Measurements from ENCODE around the gene XYLB.
A peak's percentile ranks its signal among the peaks of the same experiment; 100 is the strongest.
"Not testable (repeated sequence)": the region's sequence is repeated elsewhere in the genome, so short reads cannot be mapped to it uniquely, and the experiment has no call there.

Gene XYLB

GRCh38 chr3:38346587-38347410 lies at the start of gene XYLB:
XYLB (plus strand) TSS chr3:38346785; CDS start chr3:38346869, 84 bp downstream.
- DNase-seq, result peak; percentile 87 to 91

GRCh38 chr3:38297053-38297452 lies 49.5 kb upstream of the XYLB start:
- not testable (repeated sequence) for DNase-seq

- DNase-seq, result no peak
Observed at GRCh38 chr3:38297537-38297936, 49.0 kb upstream of the XYLB start.

GRCh38 chr3:38297947-38298711 lies 48.5 kb upstream of the XYLB start:
- no peak for DNase-seq

GRCh38 chr3:38306941-38307340 lies 39.6 kb upstream of the XYLB start:
- DNase-seq, result no peak

- no peak for DNase-seq
Observed at GRCh38 chr3:38307599-38307998, 39.0 kb upstream of the XYLB start.

GRCh38 chr3:38308456-38308855 lies 38.1 kb upstream of the XYLB start:
- no peak for DNase-seq

- no peak for DNase-seq
Observed at GRCh38 chr3:38311476-38311875, 35.1 kb upstream of the XYLB start.

- no peak for DNase-seq
Observed at GRCh38 chr3:38311941-38312340, 34.6 kb upstream of the XYLB start.

- DNase-seq, result no peak
Observed at GRCh38 chr3:38312356-38312755, 34.2 kb upstream of the XYLB start.

- DNase-seq, result no peak
Observed at GRCh38 chr3:38313263-38313662, 33.3 kb upstream of the XYLB start.

GRCh38 chr3:38313695-38314094 lies 32.9 kb upstream of the XYLB start:
- no peak for DNase-seq

- DNase-seq, result no peak
Observed at GRCh38 chr3:38314112-38314763, 32.3 kb upstream of the XYLB start.

GRCh38 chr3:38314764-38315487 lies 31.7 kb upstream of the XYLB start:
- no peak for DNase-seq

GRCh38 chr3:38315488-38316230 lies 30.9 kb upstream of the XYLB start:
- DNase-seq, result no peak

- DNase-seq, result no peak
Observed at GRCh38 chr3:38316356-38317191, 30.0 kb upstream of the XYLB start.

GRCh38 chr3:38317192-38317759 lies 29.3 kb upstream of the XYLB start:
- DNase-seq, result no peak

- peak in 1 of 2 experiments; percentile 3 for DNase-seq
Observed at GRCh38 chr3:38318766-38319671, 27.6 kb upstream of the XYLB start.

- not testable (repeated sequence) for DNase-seq
Observed at GRCh38 chr3:38320638-38321037, 25.9 kb upstream of the XYLB start.

GRCh38 chr3:38323060-38323459 lies 23.5 kb upstream of the XYLB start:
- DNase-seq, result no peak

Data from activated T-cell treated with anti-CD3 and anti-CD28 coated beads, Interleukin-2, amount 50 U/mL, for 48 hours (primary cell).